IPS-20b (cell line): ENCODE measurements around the gene GJB5.
A peak's percentile ranks its signal among the peaks of the same experiment; 100 is the strongest.
"Not testable (repeated sequence)": the region's sequence is repeated elsewhere in the genome, so short reads cannot be mapped to it uniquely, and the experiment has no call there.

Experiments used
- H3K27ac ChIP-seq: one replicate; pipeline ENCODE4 v1.5.1; 2013; ENCODE audit warnings: low read length
- H3K27me3 ChIP-seq: 2 replicates; pipeline ENCODE4 v1.6.1; 2013; ENCODE audit warnings: mild to moderate bottlenecking, low read length, inconsistent platforms; ENCODE audit not compliant: insufficient read depth
- H3K36me3 ChIP-seq: 2 replicates; pipeline ENCODE4 v1.6.1; 2013; ENCODE audit warnings: low read depth, mild to moderate bottlenecking, inconsistent platforms, low read length, moderate library complexity; ENCODE audit not compliant: insufficient read depth
- H3K4me1 ChIP-seq: 2 replicates; pipeline ENCODE4 v1.6.1; 2013; ENCODE audit warnings: mild to moderate bottlenecking, control low read depth, inconsistent platforms, low read length, moderate library complexity; ENCODE audit not compliant: insufficient read depth
- H3K4me3 ChIP-seq: 2 replicates; pipeline ENCODE4 v1.5.1; 2013; ENCODE audit warnings: mild to moderate bottlenecking, low read length, inconsistent platforms
- H3K9ac ChIP-seq: 2 replicates; pipeline ENCODE4 v1.6.1; 2013; ENCODE audit warnings: low read depth, mild to moderate bottlenecking, inconsistent platforms, low read length, moderate library complexity
- H3K9me3 ChIP-seq: 2 replicates; pipeline ENCODE4 v1.6.1; 2013; ENCODE audit warnings: mild to moderate bottlenecking, low read depth, low read length, inconsistent platforms; ENCODE audit not compliant: insufficient read depth

The GJB5 gene

GRCh38 chr1:34761776-34762307 is 7.0 kb downstream of the GJB5 start:
- no peaks in the 10 kb centered on the region for H3K36me3 ChIP-seq
- peaks cover 13% of the 10 kb centered on the region; the same call in 1 of the 2 replicates for H3K4me1 ChIP-seq
- H3K27ac ChIP-seq = no peak overlapping the region
- peaks cover 3% of the 10 kb centered on the region for H3K27me3 ChIP-seq
- no peaks in the 10 kb centered on the region for H3K9me3 ChIP-seq
- no peak overlapping the region for H3K9ac ChIP-seq
- H3K4me3 ChIP-seq = no peak overlapping the region

- peaks cover 13% of the 10 kb centered on the region; the same call in 1 of the 2 replicates for H3K4me1 ChIP-seq
- H3K9me3 ChIP-seq = no peaks in the 10 kb centered on the region
- no peak overlapping the region for H3K27ac ChIP-seq
- no peaks in the 10 kb centered on the region for H3K36me3 ChIP-seq
- H3K9ac ChIP-seq = no peak overlapping the region
- peaks cover 3% of the 10 kb centered on the region for H3K27me3 ChIP-seq
- no peak overlapping the region for H3K4me3 ChIP-seq
Observed at GRCh38 chr1:34762474-34763141, 7.8 kb downstream of the GJB5 start.

- Histone ChIP-seq H3K27me3 (peaks cover 3% of the 10 kb centered on the region), H3K4me3 (peak overlapping the region; percentile 34; the same call in 1 of the 2 replicates), H3K27ac (no peak overlapping the region)
Observed at GRCh38 chr1:34763142-34763781, 8.4 kb downstream of the GJB5 start.

GRCh38 chr1:34768856-34769255 is 14.0 kb downstream of the GJB5 start:
- Histone ChIP-seq H3K4me1 (peaks cover under 1% of the 10 kb centered on the region), H3K27ac (no peak overlapping the region), H3K27me3 (peaks cover under 1% of the 10 kb centered on the region), H3K36me3 (no peaks in the 10 kb centered on the region), H3K9me3 (no peaks in the 10 kb centered on the region), H3K9ac (no peak overlapping the region), H3K4me3 (no peak overlapping the region)

More at GRCh38 chr1:34763142-34763781, 8.4 kb downstream of the GJB5 start:
- Histone ChIP-seq H3K36me3 (no peaks in the 10 kb centered on the region), H3K9me3 (no peaks in the 10 kb centered on the region), H3K4me1 (peaks cover 13% of the 10 kb centered on the region; the same call in 1 of the 2 replicates), H3K9ac (no peak overlapping the region)

- H3K4me3 ChIP-seq = no peak overlapping the region
- H3K27ac ChIP-seq = no peak overlapping the region
- no peaks in the 10 kb centered on the region for H3K27me3 ChIP-seq
- H3K36me3 ChIP-seq = no peaks in the 10 kb centered on the region
- no peaks in the 10 kb centered on the region; the same call in 1 of the 2 replicates for H3K4me1 ChIP-seq
- H3K9me3 ChIP-seq = no peaks in the 10 kb centered on the region
- H3K9ac ChIP-seq = no peak overlapping the region
Observed at GRCh38 chr1:34770891-34771504, 16.2 kb downstream of the GJB5 start.

- Histone ChIP-seq H3K9me3 (no peaks in the 10 kb centered on the region), H3K27ac (no peak overlapping the region), H3K36me3 (no peaks in the 10 kb centered on the region), H3K4me1 (no peaks in the 10 kb centered on the region; the same call in 1 of the 2 replicates), H3K9ac (no peak overlapping the region), H3K4me3 (no peak overlapping the region), H3K27me3 (no peaks in the 10 kb centered on the region; the same call in 1 of the 2 replicates)
Observed at GRCh38 chr1:34771573-34772371, 16.9 kb downstream of the GJB5 start.

- not testable (repeated sequence) for H3K4me1 ChIP-seq, H3K36me3 ChIP-seq, H3K27ac ChIP-seq, H3K9me3 ChIP-seq, H3K27me3 ChIP-seq, H3K4me3 ChIP-seq, H3K9ac ChIP-seq
Observed at GRCh38 chr1:34773114-34773513, 18.3 kb downstream of the GJB5 start.

- Histone ChIP-seq H3K27me3 (peaks cover 10% of the 10 kb centered on the region), H3K36me3 (no peaks in the 10 kb centered on the region), H3K4me1 (no peaks in the 10 kb centered on the region; the same call in 1 of the 2 replicates), H3K9me3 (no peaks in the 10 kb centered on the region), H3K27ac (no peak overlapping the region), H3K4me3 (no peak overlapping the region), H3K9ac (no peak overlapping the region)
Observed at GRCh38 chr1:34774957-34775356, 20.1 kb downstream of the GJB5 start.

- Histone ChIP-seq H3K27me3 (peaks cover 30% of the 10 kb centered on the region), H3K36me3 (no peaks in the 10 kb centered on the region), H3K9ac (no peak overlapping the region), H3K4me3 (no peak overlapping the region), H3K27ac (no peak overlapping the region), H3K4me1 (peaks cover 4% of the 10 kb centered on the region; the same call in 1 of the 2 replicates), H3K9me3 (no peaks in the 10 kb centered on the region)
Observed at GRCh38 chr1:34776911-34777310, 22.1 kb downstream of the GJB5 start.

GRCh38 chr1:34777519-34778321 is 22.9 kb downstream of the GJB5 start:
- Histone ChIP-seq H3K9ac (no peak overlapping the region), H3K4me1 (peaks cover 4% of the 10 kb centered on the region; the same call in 1 of the 2 replicates), H3K27me3 (peaks cover 38% of the 10 kb centered on the region), H3K4me3 (no peak overlapping the region), H3K36me3 (no peaks in the 10 kb centered on the region), H3K27ac (no peak overlapping the region), H3K9me3 (no peaks in the 10 kb centered on the region)
